ENCODE data around the gene SEC14L5. TPM values are rescaled to one million over a fixed set of nuclear protein-coding genes. Genes with fewer than 3 reads are reported as not detected.

SEC14L5 gene
- total RNA-seq, 1 experiment from 2014 or later: 0.27 TPM

DNA sequence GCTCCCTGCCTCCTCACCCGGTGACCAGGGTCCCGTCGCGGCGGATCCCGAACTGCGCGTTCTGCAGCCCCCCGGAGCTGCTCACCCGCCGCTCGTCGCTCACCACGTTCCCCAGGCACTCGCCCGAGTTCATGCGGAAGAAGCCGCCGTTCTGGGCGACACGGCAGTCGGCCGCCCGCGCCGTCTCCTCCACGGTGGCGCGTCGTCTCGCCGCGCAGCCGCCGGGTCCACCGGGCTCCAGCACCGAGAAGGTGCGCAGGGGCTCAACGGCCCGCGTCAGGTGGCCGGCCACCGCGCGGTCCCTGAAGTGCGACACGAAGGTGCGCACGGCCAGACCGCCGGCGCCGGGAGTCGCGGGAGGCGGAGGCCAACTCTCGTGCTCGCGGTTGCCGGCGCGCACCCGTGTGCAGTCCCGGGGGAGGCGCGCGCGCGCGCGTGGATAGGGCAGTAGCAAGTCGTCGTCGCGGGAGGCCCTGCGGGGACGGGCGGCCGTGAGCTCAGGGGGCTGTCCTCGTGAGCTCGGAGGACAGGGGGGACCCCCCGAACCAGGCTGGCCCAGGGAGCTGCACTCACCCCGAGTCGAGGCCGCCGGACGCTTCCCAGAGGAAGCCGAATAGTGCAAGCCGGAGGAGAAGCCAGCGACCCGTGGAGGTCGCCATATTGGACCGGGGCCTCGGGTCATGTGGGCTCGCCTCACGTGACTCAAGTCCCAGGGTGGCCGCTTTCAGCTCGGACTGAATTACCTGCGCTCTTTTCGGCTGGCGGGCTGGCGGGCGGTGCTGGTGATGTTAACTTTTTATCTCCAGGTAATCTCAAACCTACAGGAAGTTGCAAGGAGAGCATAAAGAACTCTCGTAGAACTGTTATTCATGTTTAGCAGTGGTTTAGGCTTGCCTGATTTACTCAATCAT is 75.4 kb downstream of the SEC14L5 start, which contains the start of gene NAGPA:
Gene NAGPA (minus strand): TSS at position 680 of the 911 bp plus-strand sequence. CDS start 21 bp downstream, at position 659.
- peak within 1 kb of the TSS; percentile 90 for H2AFZ ChIP-seq (ENCODE audit: low read depth, low read length, poor library complexity, severe bottlenecking)
- peak within 1 kb of the TSS; percentile 74 to 94 for H3K4me3 ChIP-seq (replicated peaks in 1 of 2; ENCODE audit: low read depth in 1 of 2, low read length in 2 of 2)
- peaks cover 10 to 27% of the 10 kb centered on the region in 2 experiments; a peak in 3 of 4 replicates for H3K4me1 ChIP-seq (ENCODE audit: control insufficient read depth in 1 of 2, insufficient read depth in 2 of 2, low read length in 2 of 2)
- ChIA-PET CTCF (no interaction called here), RAD21 (ENCODE audit: low non-redundant PET in 1 of 2, low total read pairs in 2 of 2, uncharacterized antibody in 2 of 2, unreplicated experiment in 2 of 2) (no interaction called here), POLR2A (interaction anchor here (0.9 kb wide), 1 partner anchor 27 kb away, joined by 4 read pairs; no protein-coding TSS in a partner anchor)
- no peaks in the 10 kb centered on the region for H3K36me3 ChIP-seq (ENCODE audit: control insufficient read depth in 1 of 2, insufficient read depth in 2 of 2, low read length in 2 of 2)
- peak within 1 kb of the TSS; percentile 97 for H3K4me2 ChIP-seq (ENCODE audit: low read length)
- H3K9me3 ChIP-seq (ENCODE audit: control insufficient read depth in 1 of 2, insufficient read depth in 1 of 2, low read depth in 1 of 2, low read length in 2 of 2): no peaks in the 10 kb centered on the region
- no TSS peak for BruUV-seq (replicated peaks)
- intact Hi-C loops (cut with micrococcal nuclease): no loop called here
- 0 out of 2 replicates have a peak, but pooled peaks cover 6% of the 10 kb centered on the region for H3K79me2 ChIP-seq (ENCODE audit: insufficient read depth, low read length)
- H3K9me2 ChIP-seq (ENCODE audit: insufficient read depth): no peaks in the 10 kb centered on the region
- DNase-seq (ENCODE audit: low read depth, low spot score): peak; percentile 74
- no peaks in the 10 kb centered on the region for H3K27me3 ChIP-seq (ENCODE audit: insufficient read depth, low read length)
- peak within 1 kb of the TSS; percentile 70 for H3K27ac ChIP-seq (ENCODE audit: low read depth, low read length)
- peak within 1 kb of the TSS; percentile 81 for H3K9ac ChIP-seq (ENCODE audit: low read length)
- ATAC-seq: peak; percentile 86
- H4K20me1 ChIP-seq (ENCODE audit: insufficient read depth): no peaks in the 10 kb centered on the region
- TF ChIP-seq SRF (IDR thresholded peaks at IDR 0.05; ENCODE audit: low read depth) (no peak), POLR2AphosphoS5 (IDR thresholded peaks at IDR 0.05; ENCODE audit: low read depth, low read length) (peak; percentile 65), SP1 (IDR thresholded peaks at IDR 0.05; ENCODE audit: low read depth) (no peak), ZNF274 (IDR thresholded peaks at IDR 0.05; ENCODE audit: low read depth, low read length) (no peak), TCF7L2 (IDR thresholded peaks at IDR 0.05; ENCODE audit: borderline replicate concordance, extremely low read depth, insufficient read depth, insufficient read length) (peak; percentile 44), EZH2 (IDR thresholded peaks at IDR 0.05) (no peak), EGR1 (IDR thresholded peaks at IDR 0.05; ENCODE audit: low read depth) (peak; percentile 35; the same call in 1 of the 2 replicates), CBX3 (IDR thresholded peaks at IDR 0.05; ENCODE audit: low read depth) (no peak), EZH2phosphoT487 (IDR thresholded peaks at IDR 0.05; ENCODE audit: borderline replicate concordance) (no peak), YY1 (IDR thresholded peaks at IDR 0.05; ENCODE audit: extremely low read depth, insufficient replicate concordance, low read depth, low read length) (peak; percentile 99), CEBPB (IDR thresholded peaks at IDR 0.05; ENCODE audit: low read depth) (no peak), SIN3A (IDR thresholded peaks at IDR 0.05; ENCODE audit: low read depth) (peak; percentile 94), POLR2A (IDR thresholded peaks at IDR 0.05; ENCODE audit: borderline replicate concordance, extremely low read depth, insufficient read depth, insufficient read length) (peak; percentile 44)
- TF ChIP-seq, protein P1, sequence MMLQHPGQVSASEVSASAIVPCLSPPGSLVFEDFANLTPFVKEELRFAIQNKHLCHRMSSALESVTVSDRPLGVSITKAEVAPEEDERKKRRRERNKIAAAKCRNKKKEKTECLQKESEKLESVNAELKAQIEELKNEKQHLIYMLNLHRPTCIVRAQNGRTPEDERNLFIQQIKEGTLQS (IDR thresholded peaks at IDR 0.05): no peak
- TF ChIP-seq, protein P2, sequence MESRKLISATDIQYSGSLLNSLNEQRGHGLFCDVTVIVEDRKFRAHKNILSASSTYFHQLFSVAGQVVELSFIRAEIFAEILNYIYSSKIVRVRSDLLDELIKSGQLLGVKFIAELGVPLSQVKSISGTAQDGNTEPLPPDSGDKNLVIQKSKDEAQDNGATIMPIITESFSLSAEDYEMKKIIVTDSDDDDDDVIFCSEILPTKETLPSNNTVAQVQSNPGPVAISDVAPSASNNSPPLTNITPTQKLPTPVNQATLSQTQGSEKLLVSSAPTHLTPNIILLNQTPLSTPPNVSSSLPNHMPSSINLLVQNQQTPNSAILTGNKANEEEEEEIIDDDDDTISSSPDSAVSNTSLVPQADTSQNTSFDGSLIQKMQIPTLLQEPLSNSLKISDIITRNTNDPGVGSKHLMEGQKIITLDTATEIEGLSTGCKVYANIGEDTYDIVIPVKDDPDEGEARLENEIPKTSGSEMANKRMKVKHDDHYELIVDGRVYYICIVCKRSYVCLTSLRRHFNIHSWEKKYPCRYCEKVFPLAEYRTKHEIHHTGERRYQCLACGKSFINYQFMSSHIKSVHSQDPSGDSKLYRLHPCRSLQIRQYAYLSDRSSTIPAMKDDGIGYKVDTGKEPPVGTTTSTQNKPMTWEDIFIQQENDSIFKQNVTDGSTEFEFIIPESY (IDR thresholded peaks at IDR 0.05; ENCODE audit: extremely low read depth, insufficient replicate concordance, low read length): peak; percentile 64
- TF ChIP-seq, protein P3, sequence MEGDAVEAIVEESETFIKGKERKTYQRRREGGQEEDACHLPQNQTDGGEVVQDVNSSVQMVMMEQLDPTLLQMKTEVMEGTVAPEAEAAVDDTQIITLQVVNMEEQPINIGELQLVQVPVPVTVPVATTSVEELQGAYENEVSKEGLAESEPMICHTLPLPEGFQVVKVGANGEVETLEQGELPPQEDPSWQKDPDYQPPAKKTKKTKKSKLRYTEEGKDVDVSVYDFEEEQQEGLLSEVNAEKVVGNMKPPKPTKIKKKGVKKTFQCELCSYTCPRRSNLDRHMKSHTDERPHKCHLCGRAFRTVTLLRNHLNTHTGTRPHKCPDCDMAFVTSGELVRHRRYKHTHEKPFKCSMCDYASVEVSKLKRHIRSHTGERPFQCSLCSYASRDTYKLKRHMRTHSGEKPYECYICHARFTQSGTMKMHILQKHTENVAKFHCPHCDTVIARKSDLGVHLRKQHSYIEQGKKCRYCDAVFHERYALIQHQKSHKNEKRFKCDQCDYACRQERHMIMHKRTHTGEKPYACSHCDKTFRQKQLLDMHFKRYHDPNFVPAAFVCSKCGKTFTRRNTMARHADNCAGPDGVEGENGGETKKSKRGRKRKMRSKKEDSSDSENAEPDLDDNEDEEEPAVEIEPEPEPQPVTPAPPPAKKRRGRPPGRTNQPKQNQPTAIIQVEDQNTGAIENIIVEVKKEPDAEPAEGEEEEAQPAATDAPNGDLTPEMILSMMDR (IDR thresholded peaks at IDR 0.05 in 2 of 3, conservative IDR thresholded peaks at IDR 0.05 in 1 of 3; ENCODE audit: borderline replicate concordance in 1 of 3, insufficient read depth in 1 of 3, low read depth in 2 of 3, low read length in 2 of 3): no peak
- TF ChIP-seq, protein P4, sequence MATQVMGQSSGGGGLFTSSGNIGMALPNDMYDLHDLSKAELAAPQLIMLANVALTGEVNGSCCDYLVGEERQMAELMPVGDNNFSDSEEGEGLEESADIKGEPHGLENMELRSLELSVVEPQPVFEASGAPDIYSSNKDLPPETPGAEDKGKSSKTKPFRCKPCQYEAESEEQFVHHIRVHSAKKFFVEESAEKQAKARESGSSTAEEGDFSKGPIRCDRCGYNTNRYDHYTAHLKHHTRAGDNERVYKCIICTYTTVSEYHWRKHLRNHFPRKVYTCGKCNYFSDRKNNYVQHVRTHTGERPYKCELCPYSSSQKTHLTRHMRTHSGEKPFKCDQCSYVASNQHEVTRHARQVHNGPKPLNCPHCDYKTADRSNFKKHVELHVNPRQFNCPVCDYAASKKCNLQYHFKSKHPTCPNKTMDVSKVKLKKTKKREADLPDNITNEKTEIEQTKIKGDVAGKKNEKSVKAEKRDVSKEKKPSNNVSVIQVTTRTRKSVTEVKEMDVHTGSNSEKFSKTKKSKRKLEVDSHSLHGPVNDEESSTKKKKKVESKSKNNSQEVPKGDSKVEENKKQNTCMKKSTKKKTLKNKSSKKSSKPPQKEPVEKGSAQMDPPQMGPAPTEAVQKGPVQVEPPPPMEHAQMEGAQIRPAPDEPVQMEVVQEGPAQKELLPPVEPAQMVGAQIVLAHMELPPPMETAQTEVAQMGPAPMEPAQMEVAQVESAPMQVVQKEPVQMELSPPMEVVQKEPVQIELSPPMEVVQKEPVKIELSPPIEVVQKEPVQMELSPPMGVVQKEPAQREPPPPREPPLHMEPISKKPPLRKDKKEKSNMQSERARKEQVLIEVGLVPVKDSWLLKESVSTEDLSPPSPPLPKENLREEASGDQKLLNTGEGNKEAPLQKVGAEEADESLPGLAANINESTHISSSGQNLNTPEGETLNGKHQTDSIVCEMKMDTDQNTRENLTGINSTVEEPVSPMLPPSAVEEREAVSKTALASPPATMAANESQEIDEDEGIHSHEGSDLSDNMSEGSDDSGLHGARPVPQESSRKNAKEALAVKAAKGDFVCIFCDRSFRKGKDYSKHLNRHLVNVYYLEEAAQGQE (IDR thresholded peaks at IDR 0.05; ENCODE audit: low read depth): no peak
